Measurements from ENCODE around the gene CD226.
"Not testable (repeated sequence)": the region's sequence is repeated elsewhere in the genome, so short reads cannot be mapped to it uniquely, and the experiment has no call there.

The CD226 gene

GRCh38 chr18:69978732-69979715, 31.4 kb upstream of the CD226 start:
- H3K9me3 ChIP-seq (ENCODE audit: control insufficient read depth in 1 of 2, low read length in 2 of 2) = peaks cover 0 to 14% of the 10 kb centered on the region in 2 donors
- H3K36me3 ChIP-seq (ENCODE audit: control insufficient read depth in 1 of 2, insufficient read depth in 2 of 2, low read length in 2 of 2) = peaks cover 0 to 3% of the 10 kb centered on the region in 2 donors
- no peaks in the 10 kb centered on the region for H3K4me1 ChIP-seq (ENCODE audit: control insufficient read depth in 1 of 2, insufficient read depth in 2 of 2, low read length in 2 of 2)
- H3K27me3 ChIP-seq (ENCODE audit: low read depth, low read length) = no peaks in the 10 kb centered on the region
- no peak overlapping the region for H3K27ac ChIP-seq (ENCODE audit: low read length)
- H3K4me3 ChIP-seq (ENCODE audit: low read depth in 1 of 2, low read length in 2 of 2) = no peak overlapping the region

GRCh38 chr18:69975294-69975693, 27.6 kb upstream of the CD226 start:
- not testable (repeated sequence) for H3K27ac ChIP-seq (ENCODE audit: low read length); H3K4me1 ChIP-seq (ENCODE audit: control insufficient read depth in 1 of 2, insufficient read depth in 2 of 2, low read length in 2 of 2); H3K36me3 ChIP-seq (ENCODE audit: control insufficient read depth in 1 of 2, insufficient read depth in 2 of 2, low read length in 2 of 2); H3K4me3 ChIP-seq (ENCODE audit: low read depth in 1 of 2, low read length in 2 of 2); H3K27me3 ChIP-seq (ENCODE audit: low read depth, low read length)
- H3K9me3 ChIP-seq (ENCODE audit: control insufficient read depth in 1 of 2, low read length in 2 of 2) = peaks cover 6 to 24% of the 10 kb centered on the region in 2 donors

- Histone ChIP-seq H3K36me3 (ENCODE audit: control insufficient read depth in 1 of 2, insufficient read depth in 2 of 2, low read length in 2 of 2) (peaks cover 0 to 3% of the 10 kb centered on the region in 2 donors), H3K27me3 (ENCODE audit: low read depth, low read length) (no peaks in the 10 kb centered on the region), H3K9me3 (ENCODE audit: control insufficient read depth in 1 of 2, low read length in 2 of 2) (peaks cover 6 to 24% of the 10 kb centered on the region in 2 donors), H3K4me1 (ENCODE audit: control insufficient read depth in 1 of 2, insufficient read depth in 2 of 2, low read length in 2 of 2) (no peaks in the 10 kb centered on the region), H3K4me3 (ENCODE audit: low read depth in 1 of 2, low read length in 2 of 2) (no peak overlapping the region), H3K27ac (ENCODE audit: low read length) (no peak overlapping the region)
These were observed 26.7 kb upstream of the CD226 start for GRCh38 chr18:69974365-69974764.

GRCh38 chr18:69969491-69969890, 21.8 kb upstream of the CD226 start:
- Histone ChIP-seq H3K27ac (ENCODE audit: low read length) (no peak overlapping the region), H3K36me3 (ENCODE audit: control insufficient read depth in 1 of 2, insufficient read depth in 2 of 2, low read length in 2 of 2) (no peaks in the 10 kb centered on the region), H3K4me3 (ENCODE audit: low read depth in 1 of 2, low read length in 2 of 2) (no peak overlapping the region), H3K9me3 (ENCODE audit: control insufficient read depth in 1 of 2, low read length in 2 of 2) (peaks cover 6 to 10% of the 10 kb centered on the region in 2 donors), H3K27me3 (ENCODE audit: low read depth, low read length) (no peaks in the 10 kb centered on the region), H3K4me1 (ENCODE audit: control insufficient read depth in 1 of 2, insufficient read depth in 2 of 2, low read length in 2 of 2) (no peaks in the 10 kb centered on the region)

GRCh38 chr18:69968039-69968438, 20.4 kb upstream of the CD226 start:
- no peaks in the 10 kb centered on the region for H3K4me1 ChIP-seq (ENCODE audit: control insufficient read depth in 1 of 2, insufficient read depth in 2 of 2, low read length in 2 of 2)
- peaks cover 6% of the 10 kb centered on the region in 2 donors for H3K9me3 ChIP-seq (ENCODE audit: control insufficient read depth in 1 of 2, low read length in 2 of 2)
- no peak overlapping the region for H3K27ac ChIP-seq (ENCODE audit: low read length)
- H3K27me3 ChIP-seq (ENCODE audit: low read depth, low read length) = no peaks in the 10 kb centered on the region
- no peak overlapping the region for H3K4me3 ChIP-seq (ENCODE audit: low read depth in 1 of 2, low read length in 2 of 2)
- H3K36me3 ChIP-seq (ENCODE audit: control insufficient read depth in 1 of 2, insufficient read depth in 2 of 2, low read length in 2 of 2) = no peaks in the 10 kb centered on the region

- peaks cover 0 to 5% of the 10 kb centered on the region in 2 donors for H3K36me3 ChIP-seq (ENCODE audit: control insufficient read depth in 1 of 2, insufficient read depth in 2 of 2, low read length in 2 of 2)
- H3K4me3 ChIP-seq (ENCODE audit: low read depth in 1 of 2, low read length in 2 of 2) = no peak overlapping the region
These were observed 15.5 kb upstream of the CD226 start for GRCh38 chr18:69963196-69963595.

GRCh38 chr18:69961718-69962117, 14.0 kb upstream of the CD226 start:
- Histone ChIP-seq H3K27me3 (ENCODE audit: low read depth, low read length) (no peaks in the 10 kb centered on the region), H3K4me1 (ENCODE audit: control insufficient read depth in 1 of 2, insufficient read depth in 2 of 2, low read length in 2 of 2) (no peaks in the 10 kb centered on the region), H3K9me3 (ENCODE audit: control insufficient read depth in 1 of 2, low read length in 2 of 2) (no peaks in the 10 kb centered on the region), H3K27ac (ENCODE audit: low read length) (no peak overlapping the region), H3K4me3 (ENCODE audit: low read depth in 1 of 2, low read length in 2 of 2) (no peak overlapping the region), H3K36me3 (ENCODE audit: control insufficient read depth in 1 of 2, insufficient read depth in 2 of 2, low read length in 2 of 2) (peaks cover 0 to 5% of the 10 kb centered on the region in 2 donors)

More at GRCh38 chr18:69963196-69963595, 15.5 kb upstream of the CD226 start:
- Histone ChIP-seq H3K4me1 (ENCODE audit: control insufficient read depth in 1 of 2, insufficient read depth in 2 of 2, low read length in 2 of 2) (no peaks in the 10 kb centered on the region), H3K27ac (ENCODE audit: low read length) (no peak overlapping the region), H3K27me3 (ENCODE audit: low read depth, low read length) (no peaks in the 10 kb centered on the region), H3K9me3 (ENCODE audit: control insufficient read depth in 1 of 2, low read length in 2 of 2) (no peaks in the 10 kb centered on the region)

- H3K4me1 ChIP-seq (ENCODE audit: control insufficient read depth in 1 of 2, insufficient read depth in 2 of 2, low read length in 2 of 2) = no peaks in the 10 kb centered on the region
- no peaks in the 10 kb centered on the region for H3K27me3 ChIP-seq (ENCODE audit: low read depth, low read length)
- peaks cover 0 to 5% of the 10 kb centered on the region in 2 donors for H3K36me3 ChIP-seq (ENCODE audit: control insufficient read depth in 1 of 2, insufficient read depth in 2 of 2, low read length in 2 of 2)
- no peaks in the 10 kb centered on the region for H3K9me3 ChIP-seq (ENCODE audit: control insufficient read depth in 1 of 2, low read length in 2 of 2)
- no peak overlapping the region for H3K4me3 ChIP-seq (ENCODE audit: low read depth in 1 of 2, low read length in 2 of 2)
- peak overlapping the region; percentile 28 for H3K27ac ChIP-seq (ENCODE audit: low read length)
These were observed 10.7 kb upstream of the CD226 start for GRCh38 chr18:69958422-69958821.

GRCh38 chr18:69957747-69958146, 10.1 kb upstream of the CD226 start:
- Histone ChIP-seq H3K27me3 (ENCODE audit: low read depth, low read length) (no peaks in the 10 kb centered on the region), H3K27ac (ENCODE audit: low read length) (no peak overlapping the region), H3K9me3 (ENCODE audit: control insufficient read depth in 1 of 2, low read length in 2 of 2) (no peaks in the 10 kb centered on the region), H3K4me3 (ENCODE audit: low read depth in 1 of 2, low read length in 2 of 2) (no peak overlapping the region), H3K36me3 (ENCODE audit: control insufficient read depth in 1 of 2, insufficient read depth in 2 of 2, low read length in 2 of 2) (peaks cover 0 to 3% of the 10 kb centered on the region in 2 donors), H3K4me1 (ENCODE audit: control insufficient read depth in 1 of 2, insufficient read depth in 2 of 2, low read length in 2 of 2) (no peaks in the 10 kb centered on the region)

- Histone ChIP-seq H3K4me1 (ENCODE audit: control insufficient read depth in 1 of 2, insufficient read depth in 2 of 2, low read length in 2 of 2) (no peaks in the 10 kb centered on the region), H3K27me3 (ENCODE audit: low read depth, low read length) (no peaks in the 10 kb centered on the region), H3K27ac (ENCODE audit: low read length) (no peak overlapping the region), H3K9me3 (ENCODE audit: control insufficient read depth in 1 of 2, low read length in 2 of 2) (no peaks in the 10 kb centered on the region), H3K4me3 (ENCODE audit: low read depth in 1 of 2, low read length in 2 of 2) (no peak overlapping the region), H3K36me3 (ENCODE audit: control insufficient read depth in 1 of 2, insufficient read depth in 2 of 2, low read length in 2 of 2) (no peaks in the 10 kb centered on the region)
These were observed 9.3 kb upstream of the CD226 start for GRCh38 chr18:69956665-69957620.

GRCh38 chr18:69956057-69956456, 8.4 kb upstream of the CD226 start:
- Histone ChIP-seq H3K36me3 (ENCODE audit: control insufficient read depth in 1 of 2, insufficient read depth in 2 of 2, low read length in 2 of 2) (no peaks in the 10 kb centered on the region), H3K4me3 (ENCODE audit: low read depth in 1 of 2, low read length in 2 of 2) (no peak overlapping the region), H3K27me3 (ENCODE audit: low read depth, low read length) (no peaks in the 10 kb centered on the region), H3K4me1 (ENCODE audit: control insufficient read depth in 1 of 2, insufficient read depth in 2 of 2, low read length in 2 of 2) (no peaks in the 10 kb centered on the region), H3K9me3 (ENCODE audit: control insufficient read depth in 1 of 2, low read length in 2 of 2) (no peaks in the 10 kb centered on the region), H3K27ac (ENCODE audit: low read length) (no peak overlapping the region)
